ENCODE results near the gene CFB. TPM values are rescaled to one million over a fixed set of nuclear protein-coding genes. Genes with fewer than 3 reads are reported as not detected.

Gene CFB
- total RNA-seq, 1 donor from 2014 or later: not detected

- Mint-ChIP-seq H3K4me3 (ENCODE audit: unreplicated experiment) (peak overlapping the region; percentile 56), H3K4me1 (ENCODE audit: unreplicated experiment) (peaks cover 2% of the 10 kb centered on the region), H3K27ac (ENCODE audit: unreplicated experiment) (peak overlapping the region; percentile 48), H3K9me3 (ENCODE audit: unreplicated experiment) (no peaks in the 10 kb centered on the region), H3K27me3 (ENCODE audit: unreplicated experiment) (peaks cover 23% of the 10 kb centered on the region), H3K36me3 (ENCODE audit: low read depth, unreplicated experiment) (peaks cover 20% of the 10 kb centered on the region)
- TF ChIP-seq CTCF (IDR thresholded peaks at IDR 0.05; ENCODE audit: unreplicated experiment): no peak
- DNase-seq (ENCODE audit: low spot score): no peak
These were observed 3.0 kb downstream of the CFB start for GRCh38 chr6:31948753-31949413.

- H3K4me1 Mint-ChIP-seq (ENCODE audit: unreplicated experiment): peaks cover 2% of the 10 kb centered on the region
- H3K27me3 Mint-ChIP-seq (ENCODE audit: unreplicated experiment): peaks cover 19% of the 10 kb centered on the region
- DNase-seq (ENCODE audit: low spot score): no peak
- no peak for TF ChIP-seq CTCF (IDR thresholded peaks at IDR 0.05; ENCODE audit: unreplicated experiment)
- H3K4me3 Mint-ChIP-seq (ENCODE audit: unreplicated experiment): peak overlapping the region; percentile 60
- peaks cover 30% of the 10 kb centered on the region for H3K36me3 Mint-ChIP-seq (ENCODE audit: low read depth, unreplicated experiment)
- no peak overlapping the region for H3K27ac Mint-ChIP-seq (ENCODE audit: unreplicated experiment)
- H3K9me3 Mint-ChIP-seq (ENCODE audit: unreplicated experiment): no peaks in the 10 kb centered on the region
These were observed 4.1 kb downstream of the CFB start for GRCh38 chr6:31949926-31950548.

DNA sequence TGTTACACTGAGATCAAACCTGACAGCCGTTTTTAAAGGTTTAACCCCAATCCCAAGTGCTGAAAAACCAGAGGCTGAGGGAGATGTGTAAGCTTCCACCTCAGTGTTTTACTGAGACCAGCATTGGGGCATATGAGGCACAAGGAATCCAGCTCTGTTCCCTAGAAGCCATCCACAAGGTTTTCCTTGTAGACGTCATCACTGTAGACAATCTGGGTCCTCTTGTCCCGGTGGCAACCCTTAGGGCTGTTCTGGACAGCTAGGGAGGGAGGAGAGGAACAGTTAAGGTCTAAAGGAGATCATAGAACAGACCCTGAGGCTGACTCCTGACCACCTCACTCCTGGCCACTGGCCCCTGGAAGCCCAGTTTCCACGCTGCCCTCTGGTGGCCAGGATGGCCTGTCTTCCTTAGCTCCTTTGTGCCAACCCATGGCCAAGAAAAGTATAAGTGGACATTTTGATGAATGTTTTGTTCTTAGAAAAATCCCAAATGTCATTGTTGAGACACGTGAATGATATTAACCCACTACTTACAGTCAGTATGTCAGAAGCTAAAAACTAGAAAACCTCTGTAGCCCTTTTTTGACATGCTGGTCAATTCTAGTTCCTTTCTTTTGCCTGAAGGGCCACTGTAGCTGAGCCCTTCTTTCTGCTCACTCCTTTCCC is 6.4 kb downstream of the CFB start:
- no peak overlapping the region for H3K4me3 Mint-ChIP-seq (ENCODE audit: unreplicated experiment)
- peaks cover 33% of the 10 kb centered on the region for H3K36me3 Mint-ChIP-seq (ENCODE audit: low read depth, unreplicated experiment)

DNA sequence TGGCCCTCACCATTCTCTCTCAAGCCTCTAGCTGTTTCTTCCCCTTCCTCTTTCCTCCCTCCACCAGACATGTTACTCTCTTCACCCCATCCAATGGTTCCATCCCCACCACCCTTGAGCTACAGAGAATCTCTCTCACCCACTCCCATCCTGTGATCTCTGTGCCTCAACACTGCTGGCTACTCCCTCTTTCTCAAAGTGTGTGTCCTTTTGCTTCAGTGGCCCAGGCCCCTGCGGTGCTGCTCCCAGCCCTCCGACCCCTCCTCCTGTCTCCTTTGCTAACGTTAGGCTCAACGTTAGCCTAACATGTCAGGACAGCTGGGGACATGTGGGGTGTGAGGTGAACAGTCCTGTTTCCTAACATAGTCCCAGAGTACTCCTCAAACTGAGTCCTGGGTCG is 7.0 kb downstream of the CFB start:
- Mint-ChIP-seq H3K4me1 (ENCODE audit: unreplicated experiment) (peaks cover 3% of the 10 kb centered on the region), H3K4me3 (ENCODE audit: unreplicated experiment) (peak overlapping the region; percentile 5), H3K27ac (ENCODE audit: unreplicated experiment) (peak overlapping the region; percentile 48), H3K36me3 (ENCODE audit: low read depth, unreplicated experiment) (peaks cover 33% of the 10 kb centered on the region), H3K9me3 (ENCODE audit: unreplicated experiment) (no peaks in the 10 kb centered on the region), H3K27me3 (ENCODE audit: unreplicated experiment) (peaks cover 9% of the 10 kb centered on the region)
- no peak for DNase-seq (ENCODE audit: low spot score)
- TF ChIP-seq CTCF (IDR thresholded peaks at IDR 0.05; ENCODE audit: unreplicated experiment): no peak

More for the DNA sequence above, 6.4 kb downstream of the CFB start:
- peak; percentile 63 for DNase-seq (ENCODE audit: low spot score)
- Mint-ChIP-seq H3K27ac (ENCODE audit: unreplicated experiment) (peak overlapping the region; percentile 48), H3K4me1 (ENCODE audit: unreplicated experiment) (peaks cover 2% of the 10 kb centered on the region), H3K27me3 (ENCODE audit: unreplicated experiment) (peaks cover 15% of the 10 kb centered on the region), H3K9me3 (ENCODE audit: unreplicated experiment) (no peaks in the 10 kb centered on the region)
- TF ChIP-seq CTCF (IDR thresholded peaks at IDR 0.05; ENCODE audit: unreplicated experiment): peak; percentile 47

DNA sequence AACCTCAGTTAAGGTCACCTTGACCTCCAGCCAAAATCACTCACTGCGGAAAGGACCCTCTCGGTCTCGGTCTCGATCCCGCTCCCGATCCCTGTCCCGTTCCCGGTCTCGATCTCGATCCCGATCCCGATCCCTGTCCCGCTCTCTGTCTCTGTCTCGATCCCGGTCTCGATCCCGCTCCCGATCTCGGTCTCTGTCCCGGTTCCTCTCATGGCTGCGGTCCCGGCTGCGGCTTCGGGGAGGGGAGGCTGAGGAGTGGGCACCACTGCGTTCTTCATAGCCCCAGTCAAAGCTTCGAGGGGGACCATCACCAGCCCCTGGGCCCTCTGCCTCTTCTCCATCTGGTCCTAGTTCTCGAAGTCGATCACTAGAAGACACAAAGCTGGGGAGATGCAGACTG is 8.6 kb downstream of the CFB start:
- Mint-ChIP-seq H3K36me3 (ENCODE audit: low read depth, unreplicated experiment) (peaks cover 33% of the 10 kb centered on the region), H3K27ac (ENCODE audit: unreplicated experiment) (no peak overlapping the region), H3K4me1 (ENCODE audit: unreplicated experiment) (peaks cover 10% of the 10 kb centered on the region), H3K27me3 (ENCODE audit: unreplicated experiment) (peaks cover 11% of the 10 kb centered on the region), H3K4me3 (ENCODE audit: unreplicated experiment) (no peak overlapping the region), H3K9me3 (ENCODE audit: unreplicated experiment) (no peaks in the 10 kb centered on the region)
- DNase-seq (ENCODE audit: low spot score): no peak
- TF ChIP-seq CTCF (IDR thresholded peaks at IDR 0.05; ENCODE audit: unreplicated experiment): no peak

Data from endothelial cell (in vitro differentiated cells).